Measurements from ENCODE around the gene ANKRD30A.
A peak's percentile ranks its signal among the peaks of the same experiment; 100 is the strongest.
"Not testable (repeated sequence)": the region's sequence is repeated elsewhere in the genome, so short reads cannot be mapped to it uniquely, and the experiment has no call there.

The ANKRD30A gene

GRCh38 chr10:37246637-37247036 lies 121.2 kb downstream of the ANKRD30A start:
- Histone ChIP-seq H4K20me1 (ENCODE audit: insufficient read depth) (no peaks in the 10 kb centered on the region), H3K36me3 (ENCODE audit: insufficient read depth) (no peaks in the 10 kb centered on the region), H3K4me2 (no peak overlapping the region), H3K27me3 (ENCODE audit: insufficient read depth, low read depth) (no peaks in the 10 kb centered on the region), H3K79me2 (ENCODE audit: insufficient read depth, low read depth) (no peaks in the 10 kb centered on the region), H3K9ac (no peak overlapping the region), H2AFZ (ENCODE audit: low read depth) (no peak overlapping the region), H3K4me3 (IDR thresholded peaks at IDR 0.05; ENCODE audit: insufficient read depth, low read depth, low read length) (no peak overlapping the region), H3K4me1 (ENCODE audit: low read depth, poor library complexity, severe bottlenecking) (no peaks in the 10 kb centered on the region), H3K27ac (no peak overlapping the region)
- no peak for TF ChIP-seq CTCF (conservative IDR thresholded peaks at IDR 0.05; ENCODE audit: low read depth, low read length)

- not testable (repeated sequence) for H3K36me3 ChIP-seq (ENCODE audit: insufficient read depth); H3K27ac ChIP-seq; H3K4me3 ChIP-seq (IDR thresholded peaks at IDR 0.05; ENCODE audit: insufficient read depth, low read depth, low read length); H3K4me1 ChIP-seq (ENCODE audit: low read depth, poor library complexity, severe bottlenecking); H4K20me1 ChIP-seq (ENCODE audit: insufficient read depth); H3K27me3 ChIP-seq (ENCODE audit: insufficient read depth, low read depth); H3K79me2 ChIP-seq (ENCODE audit: insufficient read depth, low read depth); H2AFZ ChIP-seq (ENCODE audit: low read depth); H3K4me2 ChIP-seq; H3K9ac ChIP-seq
Measured at GRCh38 chr10:37255837-37256236, 130.4 kb downstream of the ANKRD30A start.

GRCh38 chr10:37263304-37263703 lies 137.9 kb downstream of the ANKRD30A start:
- no peaks in the 10 kb centered on the region for H4K20me1 ChIP-seq (ENCODE audit: insufficient read depth)
- no peak overlapping the region for H3K4me3 ChIP-seq (IDR thresholded peaks at IDR 0.05; ENCODE audit: insufficient read depth, low read depth, low read length)
- H3K9ac ChIP-seq: no peak overlapping the region
- no peaks in the 10 kb centered on the region for H3K36me3 ChIP-seq (ENCODE audit: insufficient read depth)
- H3K27ac ChIP-seq: no peak overlapping the region
- no peak overlapping the region for H3K4me2 ChIP-seq
- 0 out of 2 replicates have a peak, but pooled peaks have one; percentile 20 for TF ChIP-seq CTCF (conservative IDR thresholded peaks at IDR 0.05; ENCODE audit: low read depth, low read length)
- no peaks in the 10 kb centered on the region for H3K4me1 ChIP-seq (ENCODE audit: low read depth, poor library complexity, severe bottlenecking)
- no peaks in the 10 kb centered on the region for H3K27me3 ChIP-seq (ENCODE audit: insufficient read depth, low read depth)
- H3K79me2 ChIP-seq (ENCODE audit: insufficient read depth, low read depth): no peaks in the 10 kb centered on the region
- no peak overlapping the region for H2AFZ ChIP-seq (ENCODE audit: low read depth)

GRCh38 chr10:37268266-37268665 lies 142.9 kb downstream of the ANKRD30A start:
- H3K9ac ChIP-seq: no peak overlapping the region
- no peak for TF ChIP-seq CTCF (conservative IDR thresholded peaks at IDR 0.05; ENCODE audit: low read depth, low read length)
- no peak overlapping the region for H3K27ac ChIP-seq
- no peak overlapping the region for H2AFZ ChIP-seq (ENCODE audit: low read depth)
- no peaks in the 10 kb centered on the region for H3K4me1 ChIP-seq (ENCODE audit: low read depth, poor library complexity, severe bottlenecking)
- no peak overlapping the region for H3K4me2 ChIP-seq
- no peak overlapping the region for H3K4me3 ChIP-seq (IDR thresholded peaks at IDR 0.05; ENCODE audit: insufficient read depth, low read depth, low read length)
- no peaks in the 10 kb centered on the region for H3K36me3 ChIP-seq (ENCODE audit: insufficient read depth)
- H3K27me3 ChIP-seq (ENCODE audit: insufficient read depth, low read depth): no peaks in the 10 kb centered on the region
- H3K79me2 ChIP-seq (ENCODE audit: insufficient read depth, low read depth): no peaks in the 10 kb centered on the region
- H4K20me1 ChIP-seq (ENCODE audit: insufficient read depth): no peaks in the 10 kb centered on the region

- no peaks in the 10 kb centered on the region for H3K4me1 ChIP-seq (ENCODE audit: low read depth, poor library complexity, severe bottlenecking)
- TF ChIP-seq CTCF (conservative IDR thresholded peaks at IDR 0.05; ENCODE audit: low read depth, low read length): no peak
- no peaks in the 10 kb centered on the region for H4K20me1 ChIP-seq (ENCODE audit: insufficient read depth)
- no peak overlapping the region for H3K27ac ChIP-seq
- H3K4me2 ChIP-seq: no peak overlapping the region
- no peaks in the 10 kb centered on the region for H3K27me3 ChIP-seq (ENCODE audit: insufficient read depth, low read depth)
- no peak overlapping the region for H3K4me3 ChIP-seq (IDR thresholded peaks at IDR 0.05; ENCODE audit: insufficient read depth, low read depth, low read length)
- H3K9ac ChIP-seq: no peak overlapping the region
- H3K36me3 ChIP-seq (ENCODE audit: insufficient read depth): no peaks in the 10 kb centered on the region
- H3K79me2 ChIP-seq (ENCODE audit: insufficient read depth, low read depth): no peaks in the 10 kb centered on the region
- no peak overlapping the region for H2AFZ ChIP-seq (ENCODE audit: low read depth)
Measured at GRCh38 chr10:37269554-37270256, 144.3 kb downstream of the ANKRD30A start.

Measured in KMS-11 (cell line).